K562 (cell line): Measurements from ENCODE around the gene GOLGA2. TPM values are rescaled to one million over a fixed set of nuclear protein-coding genes. Genes with fewer than 3 reads are reported as not detected.

Source experiments
- ADNP ChIP-seq: fragments of 200-800 bp; sonication (Bioruptor generic); IDR thresholded peaks from 2 replicates; pipeline ENCODE4 v1.6.1; 2016; ENCODE audit warnings: missing genetic modification characterization, missing compliant biosample characterization
- CBX1 ChIP-seq: sonication (generic); IDR thresholded peaks from 2 replicates; pipeline ENCODE4 v1.6.1; 2016; ENCODE audit warnings: antibody characterized with exemption, low read depth, mild to moderate bottlenecking
- CCAR2 ChIP-seq: fragments of 200-400 bp; formaldehyde crosslinking; IDR thresholded peaks from 2 replicates; pipeline ENCODE4 v1.6.1; 2017; ENCODE audit warnings: mild to moderate bottlenecking, low read depth, low read length
- GABPB1 ChIP-seq: sonication (generic); formaldehyde crosslinking; IDR thresholded peaks from 2 replicates; pipeline ENCODE4 v1.8.0; 2022; ENCODE audit warnings: mild to moderate bottlenecking, missing genetic modification reagents
- HMG20A ChIP-seq: fragments of 450-650 bp; formaldehyde crosslinking; conservative IDR thresholded peaks from 2 replicates; pipeline ENCODE4 v1.4.0; 2020; ENCODE audit warnings: mild to moderate bottlenecking, mixed read lengths
- HMG20B ChIP-seq: fragments of 250-450 bp; sonication (Bioruptor Pico); IDR thresholded peaks from 2 replicates; pipeline ENCODE4 v1.5.0; 2021; ENCODE audit warnings: mild to moderate bottlenecking
- L3MBTL2 ChIP-seq: fragments of 450-650 bp; IDR thresholded peaks from 2 replicates; pipeline ENCODE4 v1.6.1; 2016; ENCODE audit warnings: mild to moderate bottlenecking, moderate library complexity
- MTA3 ChIP-seq: fragments of 450-650 bp; formaldehyde crosslinking; IDR thresholded peaks from 2 replicates; pipeline ENCODE4 v1.6.1; 2017; ENCODE audit warnings: mild to moderate bottlenecking, borderline replicate concordance
- NCOA6 ChIP-seq: fragments of 450-650 bp; IDR thresholded peaks from 2 replicates; pipeline ENCODE4 v1.6.1; 2017; ENCODE audit warnings: mild to moderate bottlenecking
- NR2F6 ChIP-seq: fragments of 450-650 bp; formaldehyde crosslinking; IDR thresholded peaks from 2 replicates; pipeline ENCODE4 v1.4.0; 2020; ENCODE audit warnings: mild to moderate bottlenecking
- PBX2 ChIP-seq, 2 experiments: IDR thresholded peaks in 1 of 2; conservative IDR thresholded peaks in 1 of 2; 2 replicates each; pipeline ENCODE4 v1.6.1; 2016; ENCODE audit warnings: low read depth in 2 of 2, mild to moderate bottlenecking in 1 of 2, missing compliant biosample characterization in 1 of 2, missing genetic modification characterization in 1 of 2, moderate library complexity in 1 of 2
- PHF8 ChIP-seq: fragments of 200-600 bp; sonication (generic); IDR thresholded peaks from 2 replicates; pipeline ENCODE4 v1.6.1; 2012; ENCODE audit warnings: mixed run types, mild to moderate bottlenecking, inconsistent platforms, low read length, moderate library complexity, borderline replicate concordance
- PRPF4 ChIP-seq: fragments of 200-400 bp; formaldehyde crosslinking; IDR thresholded peaks from one replicate; pipeline ENCODE4 v1.6.1; 2017; ENCODE audit warnings: low read length, low read depth, mild to moderate bottlenecking; ENCODE audit not compliant: insufficient read depth, poor library complexity, severe bottlenecking
- PTBP1 ChIP-seq: fragments of 200-400 bp; formaldehyde crosslinking; IDR thresholded peaks from 2 replicates; pipeline ENCODE4 v1.6.1; 2017; ENCODE audit warnings: low read depth, low read length
- PTTG1 ChIP-seq: fragments of 450-650 bp; IDR thresholded peaks from 2 replicates; pipeline ENCODE4 v1.6.1; 2016; ENCODE audit warnings: low read depth, mild to moderate bottlenecking, missing genetic modification characterization, missing compliant biosample characterization
- TAL1 ChIP-seq: fragments of 450-650 bp; IDR thresholded peaks from 2 replicates; pipeline ENCODE4 v1.6.1; 2016; ENCODE audit warnings: mild to moderate bottlenecking
- XRCC4 ChIP-seq: IDR thresholded peaks from one replicate; pipeline ENCODE4 v1.6.1; 2011; ENCODE audit not compliant: insufficient read depth, insufficient read length; ENCODE audit errors: extremely low read depth
- ZC3H11A ChIP-seq: IDR thresholded peaks from 2 replicates; pipeline ENCODE4 v1.6.1; 2012; ENCODE audit warnings: low read depth, low read length, improper control_type of control experiment
- ZFPM2 ChIP-seq: fragments of 250-450 bp; sonication (Bioruptor Pico); IDR thresholded peaks from 2 replicates; pipeline ENCODE4 v1.5.1; 2022; ENCODE audit warnings: mild to moderate bottlenecking
- ZNF354B ChIP-seq: fragments of 250-450 bp; sonication (Bioruptor Pico); IDR thresholded peaks from 2 replicates; pipeline ENCODE4 v1.4.0; 2020
- polyA plus RNA-seq, 8 experiments: library from polyadenylated mRNA; depleted of rRNA in 4 of 8; stranded (reverse) in 5 of 8; unstranded in 3 of 8; fragments of >200 nt; fragmentation: Nextera tagmentation in 2 of 8; fragmentation: Illumina TruSeq in 1 of 8; extraction: Ambion mirVana in 2 of 8; extraction: Trizol in 1 of 8; gene quantifications; 2 replicates each; pipeline versions ENCODE4 v1.2.1 to v1.2.3, GENCODE V29; 2011 to 2014; ENCODE audit warnings: inconsistent platforms in 1 of 8, missing spikeins in 1 of 8
- total RNA-seq, 7 experiments: library from RNA; depleted of rRNA in 6 of 7; stranded (reverse); fragments of >200 nt in 6 of 7; fragmentation: Illumina TruSeq in 2 of 7; extraction: Trizol in 2 of 7; gene quantifications; 2 replicates each; pipeline versions ENCODE4 v1.2.1 to v1.2.3, GENCODE V29; 2011 to 2021; ENCODE audit warnings: low replicate concordance in 1 of 7
- TF ChIP-seq, protein P1 (sequence below): fragments of 450-650 bp; IDR thresholded peaks from 2 replicates; pipeline ENCODE4 v1.6.1; 2016
- TF ChIP-seq, protein P2 (sequence below): fragments of 250-450 bp; sonication (Bioruptor Pico); IDR thresholded peaks from 2 replicates; pipeline ENCODE4 v1.9.0; 2021; ENCODE audit warnings: mild to moderate bottlenecking, inconsistent platforms

Gene GOLGA2
- total and polyA plus RNA-seq, 9 of the 15 experiments (the other 6 are each of a cell fraction or from before 2014, with no cell fraction given), result 15.7 to 138 (median 76.0) TPM

- TF ChIP-seq PHF8, result peak; percentile 82; the same call in 1 of the 2 replicates
- TF ChIP-seq PTTG1 (tag), result no peak
- no peak for TF ChIP-seq MTA3
- TF ChIP-seq ADNP (tag), result no peak
- TF ChIP-seq HMG20B (CRISPR knock-in tag), result no peak
- TF ChIP-seq XRCC4, result no peak
- TF ChIP-seq HMG20A (CRISPR knock-in tag), result no peak
- TF ChIP-seq NCOA6, result no peak
- TF ChIP-seq ZFPM2 (CRISPR knock-in tag), result peak; percentile 84
- TF ChIP-seq, protein P1, sequence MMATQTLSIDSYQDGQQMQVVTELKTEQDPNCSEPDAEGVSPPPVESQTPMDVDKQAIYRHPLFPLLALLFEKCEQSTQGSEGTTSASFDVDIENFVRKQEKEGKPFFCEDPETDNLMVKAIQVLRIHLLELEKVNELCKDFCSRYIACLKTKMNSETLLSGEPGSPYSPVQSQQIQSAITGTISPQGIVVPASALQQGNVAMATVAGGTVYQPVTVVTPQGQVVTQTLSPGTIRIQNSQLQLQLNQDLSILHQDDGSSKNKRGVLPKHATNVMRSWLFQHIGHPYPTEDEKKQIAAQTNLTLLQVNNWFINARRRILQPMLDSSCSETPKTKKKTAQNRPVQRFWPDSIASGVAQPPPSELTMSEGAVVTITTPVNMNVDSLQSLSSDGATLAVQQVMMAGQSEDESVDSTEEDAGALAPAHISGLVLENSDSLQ, result no peak
- TF ChIP-seq ZC3H11A, result peak; percentile 77; the same call in 1 of the 2 replicates
- no peak for TF ChIP-seq CCAR2
- TF ChIP-seq, protein P2, sequence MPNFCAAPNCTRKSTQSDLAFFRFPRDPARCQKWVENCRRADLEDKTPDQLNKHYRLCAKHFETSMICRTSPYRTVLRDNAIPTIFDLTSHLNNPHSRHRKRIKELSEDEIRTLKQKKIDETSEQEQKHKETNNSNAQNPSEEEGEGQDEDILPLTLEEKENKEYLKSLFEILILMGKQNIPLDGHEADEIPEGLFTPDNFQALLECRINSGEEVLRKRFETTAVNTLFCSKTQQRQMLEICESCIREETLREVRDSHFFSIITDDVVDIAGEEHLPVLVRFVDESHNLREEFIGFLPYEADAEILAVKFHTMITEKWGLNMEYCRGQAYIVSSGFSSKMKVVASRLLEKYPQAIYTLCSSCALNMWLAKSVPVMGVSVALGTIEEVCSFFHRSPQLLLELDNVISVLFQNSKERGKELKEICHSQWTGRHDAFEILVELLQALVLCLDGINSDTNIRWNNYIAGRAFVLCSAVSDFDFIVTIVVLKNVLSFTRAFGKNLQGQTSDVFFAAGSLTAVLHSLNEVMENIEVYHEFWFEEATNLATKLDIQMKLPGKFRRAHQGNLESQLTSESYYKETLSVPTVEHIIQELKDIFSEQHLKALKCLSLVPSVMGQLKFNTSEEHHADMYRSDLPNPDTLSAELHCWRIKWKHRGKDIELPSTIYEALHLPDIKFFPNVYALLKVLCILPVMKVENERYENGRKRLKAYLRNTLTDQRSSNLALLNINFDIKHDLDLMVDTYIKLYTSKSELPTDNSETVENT (CRISPR knock-in tag), result peak; percentile 76; the same call in 1 of the 2 replicates
- no peak for TF ChIP-seq PRPF4
- no peak for TF ChIP-seq CBX1
- no peak for TF ChIP-seq PBX2 (CRISPR knock-in tag; IDR thresholded peaks at IDR 0.05; ENCODE audit: low read depth)
- no peak for TF ChIP-seq PBX2 (tag; conservative IDR thresholded peaks at IDR 0.05; ENCODE audit: low read depth)
- no peak for TF ChIP-seq PTBP1
- TF ChIP-seq NR2F6 (CRISPR knock-in tag), result 0 out of 2 replicates have a peak, but pooled peaks have one; percentile 77
- no peak for TF ChIP-seq GABPB1 (CRISPR knock-in tag)
- no peak for TF ChIP-seq ZNF354B (CRISPR knock-in tag)
- no peak for TF ChIP-seq L3MBTL2
- no peak for TF ChIP-seq TAL1
These were observed at the start of gene GOLGA2 (continued) for GRCh38 chr9:128275198-128276007.
